Activated CD4-positive, alpha-beta T cell treated with anti-CD3 and anti-CD28 coated beads, Interleukin-2, Interleukin-4, amounts not matched to agents 100 ng/mL and 50 ng/mL, durations not matched to agents 16 hours and 8 hours (primary cell): ENCODE data around the gene NFASC.

Experiments
- DNase-seq: peaks from one replicate; pipeline ENCODE4 v3.0.0-alpha.2; 2020; ENCODE audit warnings: low spot score

NFASC gene

DNA sequence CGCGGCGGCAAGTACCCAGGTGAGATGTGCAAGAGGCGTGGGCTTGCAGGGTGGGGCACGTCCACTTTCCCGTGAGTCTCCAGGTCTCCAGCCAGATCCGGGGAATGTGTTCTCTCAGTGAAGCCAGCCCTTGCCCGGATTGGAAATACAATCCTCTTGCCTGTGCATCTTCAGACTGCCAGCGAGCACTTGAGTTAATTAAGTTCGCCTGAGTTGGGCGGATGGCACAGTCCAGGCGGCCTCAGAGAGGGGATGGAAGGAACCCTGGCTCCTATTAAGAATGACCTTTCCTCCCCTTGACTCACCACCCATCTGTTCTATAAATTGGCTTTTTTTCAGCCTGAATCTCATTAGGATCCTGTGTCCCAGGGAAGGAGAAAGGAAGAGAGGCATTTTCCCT is 139.0 kb downstream of the NFASC start:
- DNase-seq, result no peak

DNA sequence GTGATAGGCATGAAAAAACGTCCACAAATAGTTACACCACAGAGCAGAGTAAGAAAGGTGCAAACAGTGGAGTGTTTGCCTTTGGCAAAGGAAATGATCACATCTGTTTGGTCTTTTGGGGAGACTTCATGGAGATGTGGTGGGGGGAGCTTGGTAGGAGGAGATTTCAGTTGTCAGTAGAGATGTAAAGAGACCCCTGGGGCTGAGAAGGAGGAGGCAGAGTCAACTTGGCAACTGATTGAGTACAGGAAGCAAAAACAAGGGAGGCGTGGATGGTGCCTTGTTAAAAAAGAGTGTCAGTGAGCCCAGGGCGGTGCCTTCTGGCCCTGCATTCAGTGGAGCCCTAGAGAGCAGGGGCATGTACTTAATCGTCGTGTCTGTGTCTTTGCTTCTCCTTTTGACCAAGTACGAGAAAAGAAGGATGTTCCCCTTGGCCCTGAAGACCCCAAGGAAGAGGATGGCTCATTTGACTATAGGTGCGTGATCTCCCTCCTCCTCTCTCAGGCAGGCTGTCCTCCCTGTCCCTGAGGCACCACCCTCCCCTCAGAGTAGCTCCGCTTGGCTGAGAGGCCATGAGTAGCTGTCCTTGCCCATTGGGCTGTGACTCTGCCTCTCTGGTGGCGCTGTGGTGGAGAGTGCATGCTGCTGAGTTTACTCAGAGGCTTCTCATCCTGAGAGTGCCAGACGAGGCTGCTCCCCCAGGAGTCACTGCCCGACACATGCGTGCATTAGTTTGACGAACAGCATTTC is 141.9 kb downstream of the NFASC start:
- no peak for DNase-seq

DNA sequence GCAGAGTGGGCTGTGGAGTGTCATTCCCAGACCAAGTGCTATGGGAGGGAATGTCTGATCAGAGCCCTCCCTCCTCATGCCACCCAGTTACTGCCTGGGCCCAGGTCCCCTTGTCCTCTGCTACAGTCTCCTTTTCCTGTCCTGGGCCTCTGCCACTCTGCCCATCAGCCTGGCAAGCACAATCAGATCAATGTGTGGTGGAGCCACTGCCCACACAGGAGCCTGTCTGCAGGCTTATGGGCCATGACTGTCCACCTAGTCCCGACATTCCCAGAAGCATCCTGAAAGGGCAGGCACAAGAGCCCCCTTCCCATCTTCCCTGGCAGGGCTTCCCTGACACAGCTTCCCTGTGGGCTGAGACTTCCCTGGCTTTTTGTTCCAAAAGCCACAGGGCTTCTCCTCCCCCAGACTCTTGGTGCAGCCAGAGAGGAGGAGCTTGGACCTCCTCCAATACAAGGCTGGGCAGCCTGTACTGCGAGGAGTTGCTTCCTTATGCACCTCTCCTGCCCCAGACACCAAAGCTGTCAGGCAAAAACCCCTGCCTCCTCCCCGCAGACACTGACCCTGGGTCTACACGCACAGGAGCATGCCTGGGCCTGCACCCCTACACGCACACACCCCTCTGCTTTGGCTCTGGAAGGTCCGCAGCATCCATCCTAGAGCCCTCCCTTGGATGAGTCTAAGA is 143.2 kb downstream of the NFASC start:
- no peak for DNase-seq

DNA sequence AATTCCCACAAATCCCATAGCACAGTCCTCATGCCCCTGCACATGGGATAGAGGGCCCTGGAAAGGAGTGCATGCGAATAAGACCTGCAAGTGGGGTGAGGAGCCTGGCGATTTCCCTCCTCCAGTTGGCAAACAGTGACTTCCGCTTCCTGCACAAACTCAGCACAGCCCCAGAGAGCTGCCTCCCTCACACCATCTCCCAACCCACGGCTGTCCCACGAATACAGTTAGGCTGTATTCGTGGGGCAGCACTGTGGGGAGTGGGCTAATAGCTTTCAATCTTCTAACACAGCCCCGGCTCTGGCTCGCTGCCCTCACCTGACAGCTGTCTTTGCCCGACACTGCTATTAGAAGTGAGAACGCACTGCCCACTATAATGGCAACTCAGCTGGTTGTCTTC is 144.1 kb downstream of the NFASC start:
- DNase-seq, result no peak

DNA sequence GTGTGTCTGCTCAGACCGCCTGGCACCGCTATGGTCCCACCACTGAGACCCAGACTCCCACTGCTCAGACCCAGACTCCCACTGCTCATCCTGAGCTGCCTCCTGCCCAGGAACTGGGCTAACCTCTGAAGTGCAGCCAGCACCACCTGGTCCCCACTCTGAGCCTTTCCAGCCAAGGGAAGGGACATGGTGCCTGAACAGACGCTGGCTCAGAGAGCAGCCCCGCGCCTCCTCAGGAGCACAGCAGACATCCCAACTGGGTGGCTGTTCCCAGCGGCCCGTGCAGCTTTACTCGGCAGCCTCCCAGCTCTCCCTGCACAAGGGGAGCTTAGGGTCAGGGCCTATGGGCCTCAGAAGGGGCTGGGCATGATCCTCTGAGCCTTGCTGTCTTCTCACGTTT is 144.6 kb downstream of the NFASC start:
- no peak for DNase-seq

DNA sequence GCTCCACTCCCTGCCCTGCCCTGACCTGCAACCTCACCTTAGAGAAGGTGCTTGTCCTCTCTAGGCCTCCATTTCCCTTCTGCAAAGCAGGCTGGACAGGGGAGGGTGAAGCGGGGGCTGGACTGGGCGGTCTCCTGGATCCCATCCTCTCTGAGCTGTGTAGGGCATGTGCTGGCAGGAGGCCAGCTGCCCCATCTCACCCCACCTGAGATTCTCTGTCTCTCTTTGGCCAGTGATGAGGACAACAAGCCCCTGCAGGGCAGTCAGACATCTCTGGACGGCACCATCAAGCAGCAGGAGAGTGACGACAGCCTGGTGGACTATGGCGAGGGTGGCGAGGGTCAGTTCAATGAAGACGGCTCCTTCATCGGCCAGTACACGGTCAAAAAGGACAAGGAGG is 145.4 kb downstream of the NFASC start:
- no peak for DNase-seq

DNA sequence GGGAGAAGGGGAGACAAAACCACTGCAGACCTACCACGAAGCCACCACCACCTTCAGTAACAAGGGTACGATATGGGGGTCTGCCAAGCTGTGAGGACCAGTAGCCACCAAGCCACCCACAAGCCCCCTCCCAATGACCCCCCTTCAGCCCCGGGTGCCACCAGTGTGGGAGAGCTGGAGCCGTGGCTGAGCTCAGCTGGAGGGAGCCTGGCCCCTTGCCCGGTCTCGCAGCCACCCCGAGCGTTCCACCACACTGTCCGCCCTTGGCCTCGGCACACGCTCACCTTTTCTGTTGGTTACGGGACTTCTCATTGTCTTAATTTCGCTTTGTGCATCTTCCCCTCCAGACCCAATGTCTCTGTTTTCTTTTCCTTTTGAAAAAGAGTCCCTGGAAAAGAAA is 145.9 kb downstream of the NFASC start:
- no peak for DNase-seq

DNA sequence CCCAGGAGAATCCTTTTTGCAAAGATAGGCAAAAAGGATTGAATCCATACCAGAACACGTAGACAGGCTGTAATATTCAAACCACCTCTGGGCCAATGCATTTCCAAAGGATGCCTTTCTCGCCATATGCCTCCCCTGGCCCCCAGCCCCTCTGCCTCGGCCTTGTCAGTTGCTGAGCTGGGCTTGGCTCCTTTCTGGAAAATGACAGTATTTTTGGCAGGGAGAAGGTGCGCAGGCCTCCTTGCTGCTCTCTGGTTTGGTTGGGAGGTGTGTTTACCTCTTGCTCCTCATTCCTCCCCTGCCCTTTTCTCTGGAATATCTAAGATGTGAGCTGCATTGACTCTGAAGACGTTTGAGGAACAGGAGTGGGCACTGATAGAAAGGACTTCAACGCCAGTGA is 146.3 kb downstream of the NFASC start:
- DNase-seq, result no peak

DNA sequence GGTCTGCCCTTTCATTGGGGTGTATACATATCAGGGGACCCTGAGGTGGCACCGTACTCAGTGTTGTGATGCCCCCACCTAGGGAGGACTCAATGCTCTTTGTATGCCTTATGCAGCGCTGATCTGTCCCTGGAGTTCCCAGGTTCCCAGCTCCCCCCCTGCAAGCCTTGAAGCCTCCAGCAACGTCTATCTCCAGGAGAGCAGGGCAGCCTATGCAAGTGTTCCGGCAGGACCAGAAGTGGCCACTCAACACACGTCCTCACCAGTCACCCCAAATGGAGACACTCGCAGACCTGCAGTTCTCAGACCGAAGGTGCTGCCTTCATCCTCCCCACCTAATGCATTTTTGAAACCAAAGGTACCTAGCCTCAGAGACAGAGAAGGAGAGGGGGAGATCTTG is 147.1 kb downstream of the NFASC start:
- DNase-seq, result no peak

DNA sequence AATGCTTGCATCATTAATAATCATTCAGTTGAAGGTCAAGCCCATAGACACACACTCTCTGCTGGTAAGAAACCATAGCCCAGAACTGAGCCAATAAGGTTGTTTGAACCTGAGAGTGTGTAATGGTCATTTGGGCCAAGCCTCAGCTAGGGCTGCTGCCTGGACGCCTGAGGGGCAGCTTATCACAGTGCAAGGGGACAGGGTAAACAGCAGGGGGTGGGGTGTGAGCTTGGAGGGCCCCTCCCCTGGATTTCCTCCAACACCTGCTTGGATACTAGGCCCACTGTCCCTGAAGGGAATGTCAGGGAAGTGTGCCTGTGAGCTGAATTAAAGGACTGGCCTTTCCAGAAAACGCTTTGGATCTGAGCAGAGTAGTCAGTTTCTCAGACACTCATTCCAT is 147.7 kb downstream of the NFASC start:
- no peak for DNase-seq

DNA sequence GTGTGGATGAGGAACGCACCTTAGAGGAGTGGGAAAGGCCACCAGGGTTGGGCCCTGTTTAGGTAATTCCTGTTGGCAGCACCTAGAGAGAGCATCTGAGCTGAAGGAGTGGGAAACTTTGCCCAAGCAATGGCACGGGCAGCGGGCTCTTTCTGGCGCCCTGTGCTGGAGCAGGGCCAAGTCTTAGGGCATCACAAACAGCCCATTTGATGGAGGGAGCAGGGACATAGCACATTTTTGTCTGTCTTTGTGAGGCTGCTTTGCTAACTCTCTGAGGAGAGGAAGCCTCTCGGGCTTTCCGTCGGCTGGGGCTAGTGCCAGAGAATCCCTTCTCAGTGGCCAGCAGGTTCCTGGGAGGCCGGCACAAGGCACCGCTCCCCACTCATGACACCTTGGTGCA is 149.8 kb downstream of the NFASC start:
- no peak for DNase-seq

DNA sequence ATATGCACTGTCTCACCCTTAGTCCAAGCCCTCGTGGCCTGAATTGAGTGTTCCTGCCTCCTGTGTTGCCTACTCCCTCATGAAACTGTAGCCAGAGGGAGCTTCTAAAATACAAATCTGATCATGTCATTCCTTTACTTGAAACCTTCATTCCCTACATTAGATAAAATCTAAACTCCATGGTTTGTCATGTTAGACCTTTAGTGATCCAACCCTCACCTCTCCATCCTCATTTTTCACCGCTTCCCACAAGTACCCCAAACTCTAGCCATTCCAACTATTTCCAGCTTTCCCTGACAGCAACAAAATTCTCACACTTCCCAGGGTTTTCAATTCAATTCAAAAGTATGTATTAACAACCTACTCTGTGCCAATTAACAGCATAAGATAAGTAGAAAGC is 154.0 kb downstream of the NFASC start:
- DNase-seq, result no peak

DNA sequence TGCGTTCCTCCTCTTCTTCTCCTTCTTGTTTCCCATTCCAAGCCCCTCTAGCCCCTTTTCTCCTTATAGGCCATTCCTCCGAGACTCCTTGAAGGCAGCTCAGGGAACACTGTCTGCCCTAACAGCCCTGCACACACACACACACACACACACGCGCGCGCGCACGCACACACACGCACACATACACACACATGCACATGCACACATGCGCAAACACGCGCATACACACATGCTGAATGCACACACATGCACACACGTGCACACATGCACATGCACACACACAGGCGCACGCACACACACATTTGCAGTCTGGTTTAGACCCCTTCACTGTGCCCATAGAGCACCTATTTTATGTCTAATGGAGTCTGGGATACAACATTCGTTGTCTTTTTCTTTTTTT is 154.6 kb downstream of the NFASC start:
- no peak for DNase-seq

DNA sequence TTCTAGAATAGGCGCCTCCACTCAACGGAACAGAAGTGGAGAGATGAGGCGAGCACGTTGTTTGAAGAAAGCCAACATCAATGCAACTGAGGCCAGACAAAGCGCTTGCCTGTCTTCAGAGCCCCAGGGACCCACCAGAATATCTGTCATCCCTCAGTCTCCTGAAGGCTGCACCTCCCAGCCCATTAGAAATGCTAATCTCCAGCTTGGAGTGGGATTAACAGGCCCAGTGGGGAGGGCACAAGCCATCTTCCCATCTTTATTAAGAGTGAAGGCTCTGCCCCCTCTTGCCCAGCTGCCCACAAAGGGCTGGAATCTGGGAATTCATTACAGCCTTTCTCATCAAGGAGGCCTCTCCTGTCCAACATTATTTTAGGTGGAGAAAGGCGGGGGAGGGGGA is 155.5 kb downstream of the NFASC start:
- no peak for DNase-seq

DNA sequence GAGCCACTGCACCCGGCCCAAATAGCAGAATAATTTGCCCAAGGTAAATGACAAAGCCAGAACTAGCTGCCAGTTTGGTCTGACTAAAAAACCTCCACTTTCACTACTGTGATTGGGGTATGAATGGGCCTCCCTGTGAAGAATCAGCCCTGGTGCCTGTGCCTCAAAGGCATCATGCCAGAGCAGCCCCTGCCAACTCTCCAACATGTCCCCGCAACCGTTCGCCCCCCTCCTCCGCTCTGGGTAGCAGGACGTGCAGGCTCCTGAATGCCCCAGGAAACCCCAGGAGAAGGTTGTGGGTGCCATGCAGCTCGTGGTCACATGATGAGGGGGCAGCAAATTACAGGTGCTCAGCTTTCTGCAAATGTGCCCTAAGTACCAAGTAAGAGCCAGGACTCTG is 157.7 kb downstream of the NFASC start:
- DNase-seq, result no peak

DNA sequence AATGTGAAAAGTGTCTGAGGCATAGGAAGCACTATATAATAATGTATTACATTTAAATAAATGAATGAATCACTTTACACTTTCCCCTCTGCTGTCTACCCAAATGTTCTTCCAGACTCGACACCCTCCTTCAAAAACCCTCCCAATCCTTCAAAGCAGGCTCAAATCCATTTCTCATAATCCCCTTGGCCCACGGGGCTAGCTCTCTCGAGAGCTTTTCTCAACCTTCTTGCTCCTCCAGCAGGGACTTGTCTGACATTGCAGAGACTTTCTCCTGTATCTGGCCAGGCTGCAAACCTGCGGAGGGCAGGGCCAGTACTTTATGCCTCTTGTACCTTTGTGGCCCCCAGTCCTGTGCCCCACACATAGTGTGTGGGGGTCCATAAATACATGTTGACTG is 158.3 kb downstream of the NFASC start:
- DNase-seq, result no peak

DNA sequence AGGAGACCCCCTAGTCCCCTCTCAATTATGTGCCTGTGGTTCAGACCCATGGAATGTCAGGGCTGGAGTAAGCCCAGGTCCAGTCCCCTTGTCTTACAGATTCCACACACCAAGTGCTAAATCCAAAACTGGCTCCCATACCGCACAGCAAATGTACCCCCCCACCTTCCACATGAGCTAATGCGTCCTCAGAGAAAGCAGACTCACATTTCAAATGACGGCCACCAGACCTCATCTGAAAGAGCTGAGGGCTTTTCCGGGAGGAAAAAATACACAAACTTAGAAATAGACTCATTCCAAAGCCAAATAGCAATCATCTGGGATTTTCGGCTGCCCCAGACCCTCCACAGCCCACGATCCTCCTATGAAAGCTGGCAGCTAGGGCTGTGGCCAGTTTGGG is 159.6 kb downstream of the NFASC start:
- no peak for DNase-seq

DNA sequence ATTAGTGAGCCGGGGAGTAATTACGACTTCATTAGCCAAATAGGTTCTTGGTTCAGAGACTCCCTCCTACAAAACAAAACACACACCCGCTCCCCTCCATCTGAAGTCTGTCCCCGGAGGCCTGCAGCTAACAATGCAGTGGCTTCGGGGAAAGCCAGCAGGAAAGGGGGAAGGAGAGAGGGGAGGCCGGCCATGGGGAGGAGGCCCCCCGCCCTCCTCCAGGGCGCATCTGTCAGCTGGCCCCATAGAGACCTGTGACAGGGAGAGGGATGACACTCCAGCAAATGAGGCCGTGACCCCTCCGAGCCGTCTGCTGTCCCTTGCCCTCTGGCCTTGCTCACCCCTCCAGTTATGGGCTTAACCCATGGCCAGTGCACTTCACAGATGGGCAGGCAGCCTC is 160.2 kb downstream of the NFASC start:
- no peak for DNase-seq

DNA sequence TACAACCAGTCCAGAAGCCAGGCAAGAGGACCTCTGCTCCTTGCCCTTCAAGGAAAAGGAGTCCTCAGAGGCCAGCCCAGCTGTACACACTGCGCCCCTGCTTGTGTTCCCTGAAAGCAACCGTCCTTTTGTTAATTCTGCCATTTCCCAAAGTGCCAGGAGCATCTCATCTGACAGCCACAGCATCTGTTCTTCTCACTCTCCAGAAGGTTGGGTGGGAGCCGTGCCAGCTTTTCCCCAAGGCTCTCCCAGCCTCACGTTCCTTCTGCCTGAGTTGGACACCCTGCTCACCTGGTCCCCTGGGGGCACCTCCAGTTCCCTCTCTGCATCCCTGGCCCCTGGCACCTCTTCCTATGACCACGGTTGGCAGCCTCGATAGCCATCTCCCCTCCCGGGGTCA is 161.8 kb downstream of the NFASC start:
- no peak for DNase-seq

DNA sequence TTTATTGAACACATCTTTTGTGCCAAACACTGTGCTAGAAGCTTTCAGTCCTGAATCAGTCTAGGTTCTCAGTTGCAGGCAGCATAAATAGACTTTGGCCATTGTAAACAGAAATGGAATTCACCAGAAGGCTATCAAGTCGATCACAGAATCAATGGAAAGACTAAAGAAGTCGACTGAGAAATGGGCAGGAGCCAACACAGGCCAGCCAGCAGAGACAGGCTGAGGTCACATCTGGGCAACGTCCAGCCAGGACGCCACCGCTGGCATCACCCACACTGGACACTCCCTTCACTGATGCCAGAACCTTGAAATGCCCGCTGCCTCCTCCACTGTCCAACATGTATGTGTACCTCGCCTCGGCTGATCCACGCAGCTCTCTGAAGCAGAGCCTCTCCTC is 166.9 kb downstream of the NFASC start:
- no peak for DNase-seq

DNA sequence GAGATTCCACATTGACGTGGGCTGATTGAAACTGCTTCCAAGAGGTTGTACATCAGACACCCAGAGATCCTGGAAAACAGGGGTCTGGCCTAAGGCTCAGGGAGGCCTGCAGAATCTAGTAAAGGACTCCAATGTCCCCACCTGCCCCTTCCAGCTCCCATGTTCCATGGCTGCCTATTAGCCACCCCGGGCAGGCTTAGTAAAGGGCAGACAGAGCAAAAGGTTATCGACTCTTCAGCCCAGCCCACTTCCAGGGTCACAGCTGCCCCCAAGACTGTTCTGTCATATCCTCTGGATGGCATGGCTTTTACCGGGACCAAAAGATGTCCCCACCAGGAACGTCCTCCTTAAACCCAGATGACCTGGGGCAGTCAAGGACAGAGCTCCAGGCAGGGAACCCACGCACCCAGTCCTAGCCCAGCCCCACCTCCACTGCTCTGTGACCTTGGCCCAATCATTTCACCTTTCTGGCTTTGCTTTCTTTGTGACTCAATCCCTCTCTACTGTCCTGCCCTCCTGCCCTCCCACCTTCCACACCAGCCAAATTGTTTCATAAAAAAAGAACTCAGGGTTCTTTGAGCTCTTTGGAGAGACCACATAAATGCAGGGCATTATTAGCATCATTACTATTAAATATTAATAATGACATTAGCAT is 167.6 kb downstream of the NFASC start:
- DNase-seq, result no peak

DNA sequence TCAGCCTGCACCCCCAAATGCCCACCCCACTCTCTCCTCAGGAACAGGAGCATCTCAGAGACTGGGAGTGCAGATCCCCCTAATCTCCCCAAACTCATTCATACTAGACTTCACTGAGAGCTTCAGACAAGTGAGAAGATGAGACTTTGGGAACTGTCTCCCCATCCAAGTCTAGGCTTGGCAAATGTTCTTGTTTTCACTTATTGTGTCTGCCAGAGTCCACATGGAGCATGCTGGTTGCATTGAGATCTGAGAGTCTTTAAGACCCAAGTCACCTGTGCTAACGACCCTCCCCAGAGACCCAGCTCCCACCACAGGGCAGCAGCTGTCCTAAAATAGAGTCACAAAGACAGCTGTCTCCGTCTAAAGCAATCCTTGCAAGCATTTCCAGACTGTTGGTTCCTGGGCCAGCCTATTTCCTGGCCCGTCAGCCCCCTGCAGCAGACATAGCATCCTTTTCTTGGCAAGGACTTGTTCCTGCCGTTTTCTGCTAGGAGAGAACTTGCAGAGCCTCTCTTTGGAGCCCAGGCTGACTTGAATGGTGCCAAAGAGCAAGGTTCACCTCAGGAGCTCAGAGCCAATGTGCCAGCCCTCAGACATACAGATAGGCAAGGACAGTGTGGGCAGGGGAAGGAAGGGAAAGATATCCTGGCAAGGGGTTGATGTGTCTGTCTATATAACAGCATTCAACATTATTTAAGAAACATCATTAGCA is 170.5 kb downstream of the NFASC start:
- no peak for DNase-seq
